ENCODE data around the gene TBC1D25.

TBC1D25 gene, protein sequence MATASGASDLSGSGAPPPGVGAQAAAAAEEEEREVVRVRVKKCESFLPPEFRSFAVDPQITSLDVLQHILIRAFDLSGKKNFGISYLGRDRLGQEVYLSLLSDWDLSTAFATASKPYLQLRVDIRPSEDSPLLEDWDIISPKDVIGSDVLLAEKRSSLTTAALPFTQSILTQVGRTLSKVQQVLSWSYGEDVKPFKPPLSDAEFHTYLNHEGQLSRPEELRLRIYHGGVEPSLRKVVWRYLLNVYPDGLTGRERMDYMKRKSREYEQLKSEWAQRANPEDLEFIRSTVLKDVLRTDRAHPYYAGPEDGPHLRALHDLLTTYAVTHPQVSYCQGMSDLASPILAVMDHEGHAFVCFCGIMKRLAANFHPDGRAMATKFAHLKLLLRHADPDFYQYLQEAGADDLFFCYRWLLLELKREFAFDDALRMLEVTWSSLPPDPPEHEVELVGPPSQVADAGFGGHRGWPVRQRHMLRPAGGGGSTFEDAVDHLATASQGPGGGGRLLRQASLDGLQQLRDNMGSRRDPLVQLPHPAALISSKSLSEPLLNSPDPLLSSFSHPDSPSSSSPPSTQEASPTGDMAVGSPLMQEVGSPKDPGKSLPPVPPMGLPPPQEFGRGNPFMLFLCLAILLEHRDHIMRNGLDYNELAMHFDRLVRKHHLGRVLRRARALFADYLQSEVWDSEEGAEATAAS

GRCh38 chrX:48539345-48540027 lies at the start of gene TBC1D25:
TSS of gene TBC1D25 (plus strand) at chrX:48539714. CDS start at chrX:48539798, 84 bp downstream.
- peak; percentile 91 to 96 for DNase-seq (ENCODE audit: low read depth in 2 of 2)

DNA sequence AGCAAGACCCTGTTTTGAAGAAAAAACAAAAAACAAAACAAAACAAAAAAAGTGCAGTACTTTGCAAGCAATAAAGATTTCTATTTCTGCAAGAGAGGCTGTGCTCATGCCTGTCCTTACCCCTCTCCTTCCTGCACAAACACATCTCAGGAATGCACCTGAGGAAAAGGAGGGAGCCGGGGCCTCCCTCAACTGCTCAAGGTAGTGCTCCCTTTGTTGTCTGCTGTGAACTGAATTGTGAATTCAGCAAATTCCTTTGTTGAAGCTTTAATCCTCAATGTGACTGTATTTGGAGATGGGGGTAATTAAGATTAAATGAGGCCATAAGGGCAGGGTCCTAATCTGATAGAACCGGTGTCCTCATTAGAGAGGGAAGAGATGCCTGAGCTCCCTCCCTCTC lies 49.6 kb upstream of the TBC1D25 start:
- DNase-seq (ENCODE audit: low read depth in 2 of 2): no peak

DNA sequence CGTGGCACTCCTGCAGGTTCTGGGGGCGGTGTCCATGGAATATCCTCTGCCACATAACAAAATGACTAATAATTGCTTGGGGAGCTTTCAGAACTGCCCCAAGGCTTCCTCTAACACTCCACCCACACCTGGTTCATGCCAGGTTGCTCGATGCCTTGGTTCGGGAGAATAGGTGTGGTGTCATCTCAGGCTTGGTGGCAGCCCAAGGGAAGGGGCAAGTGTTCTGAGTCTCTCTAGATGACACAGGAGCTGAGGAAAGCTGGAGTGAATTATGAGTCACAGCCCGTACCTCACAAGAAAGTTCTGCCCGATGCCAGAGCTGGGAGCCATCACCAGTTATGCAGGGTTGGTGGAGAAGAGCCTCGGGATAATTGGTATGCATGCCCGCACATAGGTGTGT lies 48.9 kb upstream of the TBC1D25 start:
- DNase-seq (ENCODE audit: low read depth in 2 of 2): no peak

DNA sequence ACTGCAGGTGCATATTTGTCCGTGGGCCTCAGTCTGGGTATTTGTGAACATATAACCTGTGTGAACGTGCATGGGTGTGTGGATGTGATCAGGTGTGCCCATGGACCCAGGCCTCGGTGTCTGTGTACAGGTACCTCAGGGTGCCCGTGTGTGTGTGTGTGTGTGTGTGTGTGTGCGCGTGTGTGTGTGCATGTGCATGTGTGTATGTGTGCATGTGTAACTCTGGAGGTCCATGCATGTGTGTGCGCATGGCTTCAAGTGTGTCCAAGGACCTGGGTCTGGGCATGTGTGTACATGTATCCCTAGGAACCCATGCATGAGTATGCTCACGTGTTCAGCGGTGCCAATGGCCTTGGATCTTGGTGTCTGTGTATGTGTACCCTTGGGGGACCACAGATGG lies 47.7 kb upstream of the TBC1D25 start:
- DNase-seq (ENCODE audit: low read depth in 2 of 2): no peak

DNA sequence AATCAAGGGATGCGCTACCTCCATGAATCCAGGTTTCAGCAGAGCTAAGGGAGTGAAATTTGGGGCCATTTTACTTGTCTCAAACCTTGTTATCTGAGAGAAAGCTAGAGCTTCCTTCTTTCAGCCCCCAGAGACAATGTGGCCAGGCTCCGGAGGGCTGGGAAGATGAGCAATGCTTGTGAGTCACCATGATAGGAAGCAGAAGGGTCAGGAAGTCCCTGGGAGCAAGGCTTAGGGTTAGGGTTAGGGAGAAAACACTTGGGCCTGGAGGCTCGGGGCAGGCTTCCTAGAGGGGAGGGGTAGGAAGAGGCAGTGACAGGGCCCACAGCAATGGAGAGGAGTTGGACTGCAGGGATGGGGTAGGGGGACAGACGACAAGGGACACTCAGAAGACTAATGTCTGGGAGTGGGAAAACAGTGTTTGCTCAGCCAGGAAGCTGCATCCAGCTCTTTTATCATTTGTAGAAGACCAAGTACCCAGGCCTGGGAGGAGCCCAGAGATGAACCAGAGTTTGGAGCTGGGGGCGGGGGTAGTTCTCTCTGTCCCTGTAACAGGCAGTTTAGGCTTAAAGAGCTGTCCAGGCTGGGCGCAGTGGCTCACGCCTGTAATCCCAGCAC lies 47.1 kb upstream of the TBC1D25 start:
- no peak for DNase-seq (ENCODE audit: low read depth in 2 of 2)

DNA sequence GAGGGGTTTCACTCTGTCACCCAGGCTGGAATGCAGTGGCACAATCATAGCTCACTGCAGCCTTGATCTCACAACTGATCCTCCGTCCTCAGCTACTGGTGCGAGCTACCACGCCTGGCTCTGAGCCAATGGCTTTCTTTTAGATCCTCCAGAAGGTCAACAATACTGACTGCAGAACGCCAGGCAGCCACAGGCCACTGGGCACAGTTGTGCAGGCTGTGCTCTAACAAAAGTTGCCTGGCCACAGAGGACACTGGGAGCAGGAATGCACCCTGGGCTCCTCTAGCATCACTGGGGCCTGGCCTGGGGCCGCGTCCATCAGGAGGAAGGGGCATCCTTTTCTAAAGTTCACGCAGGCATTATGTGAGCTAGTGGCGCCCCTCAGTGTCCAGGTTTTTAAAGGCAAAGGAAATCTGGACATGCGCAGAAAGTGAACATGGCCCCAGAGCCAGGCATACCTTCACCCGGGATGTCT lies 45.6 kb upstream of the TBC1D25 start:
- DNase-seq (ENCODE audit: low read depth in 2 of 2): no peak

GRCh38 chrX:48496660-48497059 lies 42.9 kb upstream of the TBC1D25 start:
- no peak for DNase-seq (ENCODE audit: low read depth in 2 of 2)

DNA sequence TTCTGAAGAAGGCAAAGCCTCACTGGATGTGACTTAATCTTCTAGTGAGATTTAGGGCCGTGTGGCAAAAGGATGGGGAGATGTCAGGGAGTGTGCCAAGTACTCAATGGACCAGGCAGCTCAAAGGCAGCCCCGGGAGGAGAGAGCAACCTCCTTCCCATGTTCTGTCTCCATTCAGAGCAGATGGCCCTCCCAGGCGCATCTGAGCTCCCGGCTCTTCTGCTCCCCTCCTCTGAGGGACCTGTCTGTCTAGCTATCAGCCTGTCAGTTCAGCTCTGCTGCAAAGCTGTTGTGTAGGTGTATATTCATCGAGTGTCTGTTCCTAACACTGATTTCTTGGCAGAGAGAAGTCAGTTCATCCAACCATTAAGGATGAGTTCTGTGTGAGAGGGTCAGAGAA lies 41.6 kb upstream of the TBC1D25 start:
- no peak for DNase-seq (ENCODE audit: low read depth in 2 of 2)

- no peak for DNase-seq (ENCODE audit: low read depth in 2 of 2)
Measured at GRCh38 chrX:48498374-48498809, 41.1 kb upstream of the TBC1D25 start.

DNA sequence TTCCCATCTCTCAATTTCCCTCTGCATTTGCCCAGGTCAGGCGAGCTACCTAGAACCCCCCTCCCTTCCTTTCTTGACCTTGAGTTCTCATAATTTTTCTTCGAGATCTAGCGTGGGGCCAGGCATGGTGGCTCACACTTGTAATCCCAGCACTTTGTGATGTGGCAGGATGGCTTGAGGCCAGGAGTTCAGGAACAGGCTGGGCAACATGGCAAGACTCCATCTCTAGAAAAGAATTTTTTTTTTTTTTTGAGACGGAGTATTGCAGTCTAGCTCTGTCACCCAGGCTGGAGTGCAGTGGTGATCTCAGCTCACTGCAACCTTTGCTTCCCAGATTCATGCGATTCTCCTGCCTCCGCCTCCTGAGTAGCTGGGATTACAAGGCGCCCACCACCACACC lies 35.3 kb upstream of the TBC1D25 start:
- DNase-seq (ENCODE audit: low read depth in 2 of 2): no peak

DNA sequence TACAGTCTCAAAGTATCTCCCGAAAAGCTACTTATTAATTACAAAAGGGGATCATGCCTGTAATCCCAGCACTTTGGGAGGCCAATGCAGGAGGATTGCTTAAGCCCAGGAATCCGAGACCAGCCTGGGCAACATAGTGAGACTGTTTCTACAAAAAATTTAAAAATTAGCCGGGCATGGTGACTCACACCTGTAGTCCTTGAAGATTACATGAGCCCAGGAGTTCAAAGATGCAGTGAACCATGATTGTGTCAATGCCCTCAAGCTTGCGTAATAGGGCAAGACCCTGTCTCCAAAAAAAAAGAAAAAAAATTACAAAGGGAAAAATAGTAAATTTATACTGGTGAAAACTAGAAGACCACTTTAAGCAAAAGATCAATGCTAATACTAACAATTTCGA lies 34.0 kb upstream of the TBC1D25 start:
- no peak for DNase-seq (ENCODE audit: low read depth in 2 of 2)

DNA sequence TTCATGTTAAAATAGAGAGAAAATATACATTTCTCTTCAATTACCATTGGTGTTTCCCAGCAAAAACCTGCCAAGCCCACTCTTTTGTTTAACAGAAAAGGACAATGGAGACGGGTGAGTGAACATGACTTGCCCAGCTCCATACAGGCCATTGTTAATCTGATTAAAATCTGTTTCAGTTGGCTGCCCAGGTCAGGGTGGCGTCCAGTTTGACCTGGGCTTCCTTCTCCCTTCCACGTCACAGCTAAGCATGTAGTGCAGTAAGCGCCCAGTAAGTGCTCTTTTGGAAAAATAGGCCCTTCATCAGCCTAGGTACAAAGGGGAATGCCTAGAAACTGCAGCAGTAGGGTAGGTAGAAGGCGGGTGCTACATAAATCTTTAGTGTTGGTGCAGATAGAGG lies 32.3 kb upstream of the TBC1D25 start:
- no peak for DNase-seq (ENCODE audit: low read depth in 2 of 2)

- DNase-seq (ENCODE audit: low read depth in 2 of 2): peak; percentile 58 to 63
Measured at GRCh38 chrX:48508400-48509244, 30.9 kb upstream of the TBC1D25 start, which contains the start of gene PORCN. TSS of gene PORCN (plus strand) at chrX:48508992. CDS start at chrX:48509821, 829 bp downstream.

- no peak for DNase-seq (ENCODE audit: low read depth in 2 of 2)
Measured at GRCh38 chrX:48509245-48509590, 30.3 kb upstream of the TBC1D25 start.

GRCh38 chrX:48509619-48510018 lies 29.9 kb upstream of the TBC1D25 start:
- no peak for DNase-seq (ENCODE audit: low read depth in 2 of 2)

- no peak for DNase-seq (ENCODE audit: low read depth in 2 of 2)
Measured at GRCh38 chrX:48511560-48511959, 28.0 kb upstream of the TBC1D25 start.

GRCh38 chrX:48512371-48512935 lies 27.1 kb upstream of the TBC1D25 start:
- DNase-seq (ENCODE audit: low read depth in 2 of 2): no peak

- no peak for DNase-seq (ENCODE audit: low read depth in 2 of 2)
Measured at GRCh38 chrX:48513670-48514069, 25.8 kb upstream of the TBC1D25 start.

DNA sequence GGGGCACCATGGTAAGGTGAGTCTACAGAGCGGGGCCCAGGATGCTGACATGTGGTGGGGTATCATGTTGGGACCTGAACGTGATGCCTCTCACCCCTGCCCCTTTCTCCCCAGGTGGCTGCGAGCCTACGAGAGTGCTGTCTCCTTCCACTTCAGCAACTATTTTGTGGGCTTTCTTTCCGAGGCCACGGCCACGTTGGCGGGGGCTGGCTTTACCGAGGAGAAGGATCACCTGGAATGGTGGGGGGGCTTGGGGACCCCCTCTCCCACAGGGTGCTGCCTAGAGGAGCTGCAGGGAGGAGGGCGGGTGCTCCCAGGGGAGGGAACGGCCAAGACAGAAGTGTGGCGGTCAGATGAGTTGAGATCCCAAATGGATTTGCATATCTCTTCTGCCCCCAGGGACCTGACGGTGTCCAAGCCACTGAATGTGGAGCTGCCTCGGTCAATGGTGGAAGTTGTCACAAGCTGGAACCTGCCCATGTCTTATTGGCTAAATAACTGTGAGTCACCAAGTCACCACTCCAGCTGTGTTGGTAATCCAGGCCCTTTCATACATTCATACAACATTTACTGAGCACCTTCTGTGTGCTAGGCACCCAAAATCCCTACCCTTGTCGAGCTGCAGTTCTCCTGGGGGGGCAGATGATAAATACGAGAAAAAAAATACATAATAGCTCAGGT lies 25.2 kb upstream of the TBC1D25 start:
- no peak for DNase-seq (ENCODE audit: low read depth in 2 of 2)

- no peak for DNase-seq (ENCODE audit: low read depth in 2 of 2)
Measured at GRCh38 chrX:48514868-48515460, 24.6 kb upstream of the TBC1D25 start.

Measured in activated CD8-positive, alpha-beta memory T cell treated with anti-CD3 and anti-CD28 coated beads for 4 hours (primary cell).